GM12874 (cell line): ENCODE measurements around the gene TEAD1.

Experiments used
- CTCF ChIP-seq: IDR thresholded peaks from 2 replicates; pipeline ENCODE4 v1.5.1; 2011; ENCODE audit warnings: low read depth, mild to moderate bottlenecking, control low read depth, low read length, moderate library complexity; ENCODE audit not compliant: insufficient read depth

The TEAD1 gene

GRCh38 chr11:12681466-12681865 is 7.2 kb downstream of the TEAD1 start:
- TF ChIP-seq CTCF = no peak

- TF ChIP-seq CTCF = no peak
Observed at GRCh38 chr11:12682288-12682687, 8.1 kb downstream of the TEAD1 start.

- no peak for TF ChIP-seq CTCF
Observed at GRCh38 chr11:12682737-12683500, 8.7 kb downstream of the TEAD1 start.

GRCh38 chr11:12683874-12684273 is 9.7 kb downstream of the TEAD1 start:
- TF ChIP-seq CTCF = no peak

GRCh38 chr11:12684315-12684714 is 10.1 kb downstream of the TEAD1 start:
- TF ChIP-seq CTCF = no peak

GRCh38 chr11:12684816-12685215 is 10.6 kb downstream of the TEAD1 start:
- no peak for TF ChIP-seq CTCF

- TF ChIP-seq CTCF = no peak
Observed at GRCh38 chr11:12685229-12685628, 11.0 kb downstream of the TEAD1 start.
